GM18951 (cell line): ENCODE data around the gene ADRA2B.
"Not testable (repeated sequence)": the region's sequence is repeated elsewhere in the genome, so short reads cannot be mapped to it uniquely, and the experiment has no call there.

Experiments used
- POLR2A ChIP-seq: IDR thresholded peaks from 4 replicates; pipeline ENCODE4 v1.6.1; 2011; ENCODE audit warnings: mild to moderate bottlenecking; ENCODE audit not compliant: insufficient read length, insufficient read depth; ENCODE audit errors: extremely low read depth
- in situ Hi-C: fragments of 300-500 bp; cut with MboI; formaldehyde crosslinking; loops from one replicate; pipeline ENCODE4 v1.12.0; 2022; ENCODE audit warnings: low sequenced_read_pairs, mixed read lengths, inconsistent platforms; ENCODE audit not compliant: unreplicated experiment

Gene ADRA2B

GRCh38 chr2:96146153-96146880, 29.9 kb upstream of the ADRA2B start:
- in situ Hi-C loops = no loop called here
- peak; percentile 58 for TF ChIP-seq POLR2A

- TF ChIP-seq POLR2A = no peak
- in situ Hi-C loops = no loop called here
Measured at GRCh38 chr2:96145848-96146152, 29.4 kb upstream of the ADRA2B start.

GRCh38 chr2:96145036-96145847, 28.9 kb upstream of the ADRA2B start, which contains the start of gene DUSP2:
DUSP2 (minus strand) TSS chr2:96145440; CDS start chr2:96145354, 86 bp downstream.
- in situ Hi-C loops = no loop called here
- TF ChIP-seq POLR2A = peak; percentile 100

- no peak for TF ChIP-seq POLR2A
- in situ Hi-C loops = no loop called here
Measured at GRCh38 chr2:96144481-96145035, 28.2 kb upstream of the ADRA2B start.

DNA sequence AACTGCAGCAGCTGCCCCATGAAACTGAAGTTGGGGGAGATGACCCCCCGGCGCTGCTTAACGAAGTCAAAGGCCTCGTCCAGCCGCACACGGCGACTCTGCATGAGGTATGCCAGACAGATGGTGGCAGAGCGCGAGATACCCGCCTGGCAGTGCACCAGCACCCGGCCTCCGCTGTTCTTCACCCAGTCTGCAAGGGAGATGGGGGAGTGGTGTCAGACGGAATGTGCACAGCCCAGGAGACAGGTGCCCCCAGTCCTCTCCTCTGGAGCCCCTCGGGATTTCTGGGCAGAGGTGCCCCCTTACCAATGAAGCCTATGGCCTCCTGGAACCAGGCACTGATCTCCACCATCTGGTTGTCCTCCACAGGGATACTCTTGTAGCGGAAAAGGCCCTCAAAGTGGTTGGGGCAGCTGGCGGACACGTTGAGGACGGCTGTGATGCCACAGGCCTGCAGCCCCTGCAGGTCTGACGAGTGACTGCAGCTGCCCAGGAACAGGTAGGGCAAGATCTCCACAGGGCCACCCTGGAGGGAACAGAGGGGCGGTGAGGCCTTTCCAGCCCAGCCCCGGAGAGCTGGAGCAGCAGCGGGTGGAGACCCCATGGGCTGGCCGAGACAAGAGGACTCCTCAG, 27.6 kb upstream of the ADRA2B start:
- no peak for TF ChIP-seq POLR2A
- in situ Hi-C loops = no loop called here

DNA sequence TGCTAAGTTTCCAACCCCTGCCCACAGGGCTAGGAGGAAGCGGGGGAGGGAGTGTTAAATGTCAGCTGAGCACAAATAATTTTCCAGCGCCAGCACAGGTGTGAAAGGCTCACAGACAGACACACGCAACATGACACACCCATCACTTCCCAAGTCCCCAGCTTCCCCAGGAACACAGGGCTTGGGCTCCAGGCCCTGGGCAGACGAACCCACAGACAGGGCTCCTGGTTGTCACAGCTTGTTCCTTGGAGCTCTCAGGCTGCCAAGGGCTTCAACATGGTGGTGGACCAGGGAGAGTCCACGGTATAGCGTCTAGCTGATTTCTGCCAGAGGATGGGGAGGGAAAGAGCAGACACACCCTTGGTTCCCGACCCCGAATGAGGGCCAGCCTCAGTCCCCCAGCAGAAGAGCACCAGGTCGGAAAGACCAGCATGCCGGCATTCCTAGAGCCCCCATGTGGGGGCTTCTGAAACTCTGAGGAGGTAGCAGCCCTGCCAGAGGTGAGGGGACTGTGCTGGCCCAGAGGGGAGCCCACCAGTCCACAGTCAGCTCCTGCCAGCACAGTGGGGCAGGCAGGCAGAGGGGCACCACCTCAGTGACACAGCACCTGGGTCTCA, 27.0 kb upstream of the ADRA2B start:
- TF ChIP-seq POLR2A = no peak
- in situ Hi-C loops = no loop called here

GRCh38 chr2:96142217-96143113, 26.1 kb upstream of the ADRA2B start:
- in situ Hi-C loops = no loop called here
- TF ChIP-seq POLR2A = peak; percentile 62

DNA sequence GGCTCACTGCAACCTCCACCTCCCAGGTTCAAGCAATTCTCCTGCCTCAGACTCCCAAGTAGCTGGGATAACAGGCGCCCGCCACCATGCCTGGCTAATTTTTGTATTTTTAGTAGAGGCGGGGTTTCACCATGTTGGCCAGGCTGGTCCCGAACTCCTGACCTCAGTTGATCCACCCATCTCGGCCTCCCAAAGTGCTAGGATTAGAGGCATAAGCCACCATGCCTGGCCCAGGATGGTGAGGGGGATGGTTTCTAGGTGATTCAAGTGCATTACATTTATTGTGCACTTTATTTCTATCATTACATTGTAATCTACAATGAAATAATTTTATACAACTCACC, 25.2 kb upstream of the ADRA2B start:
- in situ Hi-C loops = not testable (repeated sequence)

DNA sequence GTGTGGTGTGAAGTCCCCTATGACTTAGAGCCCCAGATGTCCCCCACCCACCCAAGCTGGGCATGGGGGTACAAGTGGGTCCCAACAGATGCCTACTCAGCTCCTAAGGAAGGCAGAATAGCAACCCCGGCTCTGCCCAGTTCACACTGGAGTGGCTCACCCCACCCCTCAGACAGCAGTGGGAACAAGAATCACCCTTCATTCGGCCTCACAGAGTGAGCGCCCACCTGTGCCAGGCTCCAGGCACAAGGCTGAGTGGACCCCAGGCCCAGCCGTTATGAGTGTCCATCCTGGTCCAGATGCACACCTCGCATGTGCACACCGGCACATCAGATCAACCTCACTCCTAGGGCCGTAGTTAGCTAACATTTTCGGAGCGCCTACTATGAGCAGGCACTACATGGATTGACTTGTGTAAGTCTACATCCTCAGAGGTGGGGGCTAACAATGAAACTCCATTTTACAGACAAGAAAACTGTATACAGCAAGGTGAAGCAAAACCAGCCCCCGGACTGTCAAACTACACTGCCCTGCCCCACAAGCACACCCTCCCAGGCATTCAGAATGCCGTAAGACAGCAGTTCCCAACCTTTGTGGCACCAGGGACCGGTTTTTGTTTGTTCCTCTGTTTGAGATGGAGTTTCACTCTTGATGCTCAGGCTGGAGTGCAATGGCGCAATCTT, 24.7 kb upstream of the ADRA2B start:
- in situ Hi-C loops = no loop called here
- peak; percentile 22 for TF ChIP-seq POLR2A

GRCh38 chr2:96139181-96139758, 22.9 kb upstream of the ADRA2B start:
- in situ Hi-C loops = no loop called here
- no peak for TF ChIP-seq POLR2A
